Progenitor cell of endocrine pancreas (in vitro differentiated cells): ENCODE data around the gene KDM1A. TPM values are rescaled to one million over a fixed set of nuclear protein-coding genes. Genes with fewer than 3 reads are reported as not detected.
A peak's percentile ranks its signal among the peaks of the same experiment; 100 is the strongest.

ENCODE experiments used
- DNase-seq: peaks from one replicate; pipeline ENCODE4 v3.0.0; 2021; ENCODE audit warnings: low spot score; ENCODE audit not compliant: unreplicated experiment
- H3K27ac Mint-ChIP-seq: 2 replicates; pipeline ENCODE4 v1.8.0; 2021; ENCODE audit warnings: mild to moderate bottlenecking, moderate library complexity, mixed read lengths
- H3K27me3 Mint-ChIP-seq: 2 replicates; pipeline ENCODE4 v1.8.0; 2021; ENCODE audit warnings: mixed read lengths
- H3K36me3 Mint-ChIP-seq: 2 replicates; pipeline ENCODE4 v1.8.0; 2022; ENCODE audit warnings: mixed read lengths; ENCODE audit not compliant: insufficient read depth
- H3K4me1 Mint-ChIP-seq: 2 replicates; pipeline ENCODE4 v1.8.0; 2021; ENCODE audit warnings: low read depth, mixed read lengths
- H3K4me3 Mint-ChIP-seq: 2 replicates; pipeline ENCODE4 v1.8.0; 2021; ENCODE audit warnings: low read depth, mild to moderate bottlenecking, moderate library complexity, mixed read lengths
- H3K9me3 Mint-ChIP-seq: 2 replicates; pipeline ENCODE4 v1.8.0; 2021; ENCODE audit warnings: low read depth, mixed read lengths
- CTCF ChIP-seq: fragments of 200-600 bp; sonication (generic); IDR thresholded peaks from one replicate; pipeline ENCODE4 v1.5.0; 2021; ENCODE audit warnings: antibody characterized with exemption, mild to moderate bottlenecking; ENCODE audit not compliant: unreplicated experiment
- total RNA-seq: library from RNA; stranded (reverse); gene quantifications from 2 replicates; pipeline ENCODE4 v1.2.1, GENCODE V29; 2021

The KDM1A gene
- total RNA-seq, 1 donor from 2014 or later: 197 TPM

DNA sequence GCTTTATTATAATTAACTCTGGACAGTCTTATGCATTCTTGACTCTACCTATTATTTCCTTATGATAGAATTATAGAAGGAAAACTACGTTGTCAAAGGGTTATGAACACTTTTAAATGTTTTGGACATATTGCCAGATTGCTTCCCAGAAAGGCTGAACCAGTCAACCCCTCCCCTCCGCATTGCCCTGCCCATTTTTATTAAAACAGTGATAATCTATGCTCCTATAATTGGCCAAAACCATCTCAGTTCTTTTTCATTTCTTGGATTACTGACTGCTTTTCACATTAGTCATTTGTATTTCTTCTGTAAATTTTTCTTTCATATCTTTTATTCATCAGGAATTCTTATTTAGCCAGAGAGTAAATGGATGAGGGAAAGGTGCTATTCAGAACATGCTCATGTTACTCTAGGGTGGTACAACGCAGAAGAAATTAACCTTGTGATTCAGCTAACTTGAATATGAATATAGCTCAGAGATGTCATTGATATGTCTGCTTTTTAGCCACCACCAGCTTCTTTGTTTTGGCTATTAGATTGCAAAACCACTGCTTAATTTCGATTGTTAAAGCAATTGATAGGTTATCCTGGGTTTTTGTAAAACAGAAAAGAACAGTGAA, 32.1 kb downstream of the KDM1A start:
- Mint-ChIP-seq H3K4me3 (no peak overlapping the region), H3K27me3 (no peaks in the 10 kb centered on the region), H3K36me3 (peaks cover 16% of the 10 kb centered on the region), H3K9me3 (no peaks in the 10 kb centered on the region), H3K27ac (no peak overlapping the region), H3K4me1 (no peaks in the 10 kb centered on the region)
- no peak for DNase-seq
- no peak for TF ChIP-seq CTCF

DNA sequence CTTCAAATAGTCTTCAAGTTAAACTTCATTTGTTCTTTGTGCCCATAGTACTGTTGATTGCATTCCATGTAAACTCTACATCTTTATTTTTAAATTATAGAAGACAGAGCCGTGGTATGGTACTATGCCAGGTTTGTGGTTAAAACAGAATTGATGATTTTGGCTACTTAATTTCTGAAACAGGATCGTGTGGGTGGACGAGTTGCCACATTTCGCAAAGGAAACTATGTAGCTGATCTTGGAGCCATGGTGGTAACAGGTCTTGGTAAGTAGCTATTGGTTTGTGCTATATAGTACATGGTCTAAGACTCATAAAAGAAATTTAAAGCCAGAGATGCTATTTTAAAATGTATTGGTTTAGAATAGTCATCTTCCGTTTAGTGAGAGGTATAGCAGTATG, 38.0 kb downstream of the KDM1A start:
- peaks cover 2% of the 10 kb centered on the region for H3K4me1 Mint-ChIP-seq
- H3K9me3 Mint-ChIP-seq: no peaks in the 10 kb centered on the region
- no peak overlapping the region for H3K4me3 Mint-ChIP-seq
- H3K36me3 Mint-ChIP-seq: peaks cover 30% of the 10 kb centered on the region
- H3K27me3 Mint-ChIP-seq: no peaks in the 10 kb centered on the region
- DNase-seq: no peak
- TF ChIP-seq CTCF: no peak
- no peak overlapping the region for H3K27ac Mint-ChIP-seq

GRCh38 chr1:23062271-23062670, 43.0 kb downstream of the KDM1A start:
- H3K4me3 Mint-ChIP-seq: no peak overlapping the region
- no peak for DNase-seq
- no peaks in the 10 kb centered on the region for H3K9me3 Mint-ChIP-seq
- peaks cover 2% of the 10 kb centered on the region for H3K4me1 Mint-ChIP-seq
- no peaks in the 10 kb centered on the region for H3K27me3 Mint-ChIP-seq
- H3K36me3 Mint-ChIP-seq: peaks cover 26% of the 10 kb centered on the region
- no peak for TF ChIP-seq CTCF
- peak overlapping the region; percentile 62 for H3K27ac Mint-ChIP-seq

- peaks cover 1% of the 10 kb centered on the region for H3K4me1 Mint-ChIP-seq
- no peak for TF ChIP-seq CTCF
- peak overlapping the region; percentile 64 for H3K27ac Mint-ChIP-seq
- no peak for DNase-seq
- no peaks in the 10 kb centered on the region for H3K9me3 Mint-ChIP-seq
- no peak overlapping the region for H3K4me3 Mint-ChIP-seq
- no peaks in the 10 kb centered on the region for H3K27me3 Mint-ChIP-seq
- H3K36me3 Mint-ChIP-seq: peaks cover 24% of the 10 kb centered on the region
Observed at GRCh38 chr1:23065385-23065784, 46.1 kb downstream of the KDM1A start.

DNA sequence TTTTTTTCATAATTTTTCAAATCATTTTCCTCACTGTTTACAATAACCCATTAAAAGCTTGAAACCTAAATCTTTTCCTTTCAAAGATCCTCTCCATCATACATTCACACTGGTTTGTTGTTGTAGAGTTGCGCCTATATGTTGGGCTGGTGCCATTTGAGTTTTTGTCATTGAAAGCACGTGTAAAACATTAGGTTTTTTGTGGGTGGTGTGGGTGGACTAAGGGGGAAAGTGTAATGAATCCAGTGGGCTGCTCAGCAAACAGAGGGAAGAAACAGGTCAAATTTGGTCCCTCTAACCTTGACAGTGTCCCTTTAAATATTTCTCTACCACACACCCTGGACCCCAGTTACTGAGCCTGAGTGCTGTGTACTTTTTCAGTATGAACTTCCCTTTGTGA, 46.8 kb downstream of the KDM1A start:
- peaks cover 25% of the 10 kb centered on the region for H3K36me3 Mint-ChIP-seq
- no peak overlapping the region for H3K4me3 Mint-ChIP-seq
- no peak overlapping the region for H3K27ac Mint-ChIP-seq
- TF ChIP-seq CTCF: no peak
- H3K4me1 Mint-ChIP-seq: no peaks in the 10 kb centered on the region
- no peak for DNase-seq
- H3K9me3 Mint-ChIP-seq: no peaks in the 10 kb centered on the region
- no peaks in the 10 kb centered on the region for H3K27me3 Mint-ChIP-seq
